MCF 10A (cell line): ENCODE results near the gene C1orf141. TPM values are rescaled to one million over a fixed set of nuclear protein-coding genes. Genes with fewer than 3 reads are reported as not detected.

ENCODE experiments used
- BruUV-seq: library from RNA; stranded (reverse); fragments of 400-500 nt; replicated peaks from 2 replicates; lab custom pipeline; 2021; lab: Mats Ljungman, UMichigan
- CTCF ChIA-PET: fragments of 300-600 bp; sonication (Branson Sonifier 250); formaldehyde crosslinking; extraction: SDS; loops from one replicate; lab custom pipeline; 2021; ENCODE audit warnings: antibody characterized with exemption, inconsistent platforms; lab: Yijun Ruan, JAX
- POLR2A ChIA-PET: fragments of 300-600, 350-650 bp; sonication (Branson Sonifier 250); formaldehyde crosslinking; extraction: SDS; loops from one replicate; lab custom pipeline; 2020; ENCODE audit warnings: antibody characterized with exemption, inconsistent platforms; lab: Yijun Ruan, JAX
- DNase-seq: peaks from one replicate; pipeline ENCODE4 v3.0.0-alpha.2; 2018; ENCODE audit not compliant: unreplicated experiment
- H3K27ac Mint-ChIP-seq: one replicate; pipeline ENCODE4 v1.8.0; 2022; ENCODE audit warnings: mild to moderate bottlenecking, low read depth, mixed read lengths; ENCODE audit not compliant: unreplicated experiment
- H3K27me3 Mint-ChIP-seq: one replicate; pipeline ENCODE4 v1.8.0; 2022; ENCODE audit warnings: mixed read lengths; ENCODE audit not compliant: insufficient read depth, unreplicated experiment
- H3K36me3 Mint-ChIP-seq: one replicate; pipeline ENCODE4 v1.8.0; 2022; ENCODE audit warnings: mild to moderate bottlenecking, moderate library complexity, mixed read lengths; ENCODE audit not compliant: insufficient read depth, unreplicated experiment
- H3K4me1 Mint-ChIP-seq: one replicate; pipeline ENCODE4 v1.8.0; 2022; ENCODE audit warnings: mixed read lengths; ENCODE audit not compliant: insufficient read depth, unreplicated experiment
- H3K4me3 Mint-ChIP-seq: one replicate; pipeline ENCODE4 v1.8.0; 2022; ENCODE audit warnings: mild to moderate bottlenecking, moderate library complexity, mixed read lengths; ENCODE audit not compliant: unreplicated experiment
- H3K9me3 Mint-ChIP-seq: one replicate; pipeline ENCODE4 v1.8.0; 2022; ENCODE audit warnings: mixed read lengths; ENCODE audit not compliant: unreplicated experiment
- intact Hi-C: fragments of 100-400 bp; cut with micrococcal nuclease; formaldehyde crosslinking; loops from 2 replicates; pipeline ENCODE4 v1.14.1; 2022
- total RNA-seq: library from RNA; stranded (reverse); gene quantifications from 2 replicates; pipeline ENCODE4 v1.2.3, GENCODE V29; 2022
- TF ChIP-seq, protein P1 (sequence below): fragments of 200-600 bp; IDR thresholded peaks from one replicate; pipeline ENCODE4 v1.8.0; 2022; ENCODE audit warnings: antibody characterized with exemption, mild to moderate bottlenecking; ENCODE audit not compliant: unreplicated experiment

C1orf141 gene
- total RNA-seq, 1 experiment from 2014 or later = not detected

GRCh38 chr1:67171978-67172377 lies 37.2 kb upstream of the C1orf141 start:
- ChIA-PET CTCF (interaction anchor here (0.7 to 3.9 kb wide), 3 partner anchors 19 to 41 kb away, joined by 3 to 21 read pairs (median 3); no protein-coding TSS in a partner anchor), POLR2A (no interaction called here)
- no peak overlapping the region for H3K4me3 Mint-ChIP-seq
- H3K9me3 Mint-ChIP-seq = no peaks in the 10 kb centered on the region
- no peaks in the 10 kb centered on the region for H3K4me1 Mint-ChIP-seq
- no peak overlapping the region for H3K27ac Mint-ChIP-seq
- H3K27me3 Mint-ChIP-seq = no peaks in the 10 kb centered on the region
- BruUV-seq = no TSS peak
- DNase-seq = no peak
- TF ChIP-seq, protein P1, sequence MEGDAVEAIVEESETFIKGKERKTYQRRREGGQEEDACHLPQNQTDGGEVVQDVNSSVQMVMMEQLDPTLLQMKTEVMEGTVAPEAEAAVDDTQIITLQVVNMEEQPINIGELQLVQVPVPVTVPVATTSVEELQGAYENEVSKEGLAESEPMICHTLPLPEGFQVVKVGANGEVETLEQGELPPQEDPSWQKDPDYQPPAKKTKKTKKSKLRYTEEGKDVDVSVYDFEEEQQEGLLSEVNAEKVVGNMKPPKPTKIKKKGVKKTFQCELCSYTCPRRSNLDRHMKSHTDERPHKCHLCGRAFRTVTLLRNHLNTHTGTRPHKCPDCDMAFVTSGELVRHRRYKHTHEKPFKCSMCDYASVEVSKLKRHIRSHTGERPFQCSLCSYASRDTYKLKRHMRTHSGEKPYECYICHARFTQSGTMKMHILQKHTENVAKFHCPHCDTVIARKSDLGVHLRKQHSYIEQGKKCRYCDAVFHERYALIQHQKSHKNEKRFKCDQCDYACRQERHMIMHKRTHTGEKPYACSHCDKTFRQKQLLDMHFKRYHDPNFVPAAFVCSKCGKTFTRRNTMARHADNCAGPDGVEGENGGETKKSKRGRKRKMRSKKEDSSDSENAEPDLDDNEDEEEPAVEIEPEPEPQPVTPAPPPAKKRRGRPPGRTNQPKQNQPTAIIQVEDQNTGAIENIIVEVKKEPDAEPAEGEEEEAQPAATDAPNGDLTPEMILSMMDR = no peak
- intact Hi-C loops = no loop called here
- H3K36me3 Mint-ChIP-seq = no peaks in the 10 kb centered on the region

DNA sequence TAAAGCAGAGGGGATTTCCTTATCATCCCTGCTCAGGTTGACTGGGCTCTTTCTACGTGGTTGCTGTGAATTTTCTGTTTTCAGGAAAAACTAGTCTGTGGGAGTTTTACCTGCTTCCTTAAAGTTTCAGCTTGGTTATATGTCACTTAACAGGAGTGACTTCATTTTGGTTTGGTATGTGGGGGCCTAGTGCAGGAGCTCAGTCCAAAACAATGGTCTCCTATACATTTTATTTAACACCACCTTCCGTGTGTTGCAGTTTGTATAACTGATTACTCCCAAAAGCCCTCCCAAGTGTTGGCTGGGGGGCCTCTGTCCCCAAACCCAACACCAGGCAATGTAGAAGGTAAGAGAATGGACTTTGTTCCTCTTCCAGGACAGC lies 36.8 kb upstream of the C1orf141 start:
- POLR2A ChIA-PET = no interaction called here
- H3K27ac Mint-ChIP-seq = no peak overlapping the region
- H3K27me3 Mint-ChIP-seq = no peaks in the 10 kb centered on the region
- no peaks in the 10 kb centered on the region for H3K4me1 Mint-ChIP-seq
- H3K36me3 Mint-ChIP-seq = no peaks in the 10 kb centered on the region
- TF ChIP-seq, protein P1 = no peak
- no peak overlapping the region for H3K4me3 Mint-ChIP-seq
- intact Hi-C loops = no loop called here
- no peak for DNase-seq
- no peaks in the 10 kb centered on the region for H3K9me3 Mint-ChIP-seq
- CTCF ChIA-PET = interaction anchor here (0.7 to 3.9 kb wide), 3 partner anchors 19 to 41 kb away, joined by 3 to 21 read pairs (median 3); no protein-coding TSS in a partner anchor
- BruUV-seq = no TSS peak

DNA sequence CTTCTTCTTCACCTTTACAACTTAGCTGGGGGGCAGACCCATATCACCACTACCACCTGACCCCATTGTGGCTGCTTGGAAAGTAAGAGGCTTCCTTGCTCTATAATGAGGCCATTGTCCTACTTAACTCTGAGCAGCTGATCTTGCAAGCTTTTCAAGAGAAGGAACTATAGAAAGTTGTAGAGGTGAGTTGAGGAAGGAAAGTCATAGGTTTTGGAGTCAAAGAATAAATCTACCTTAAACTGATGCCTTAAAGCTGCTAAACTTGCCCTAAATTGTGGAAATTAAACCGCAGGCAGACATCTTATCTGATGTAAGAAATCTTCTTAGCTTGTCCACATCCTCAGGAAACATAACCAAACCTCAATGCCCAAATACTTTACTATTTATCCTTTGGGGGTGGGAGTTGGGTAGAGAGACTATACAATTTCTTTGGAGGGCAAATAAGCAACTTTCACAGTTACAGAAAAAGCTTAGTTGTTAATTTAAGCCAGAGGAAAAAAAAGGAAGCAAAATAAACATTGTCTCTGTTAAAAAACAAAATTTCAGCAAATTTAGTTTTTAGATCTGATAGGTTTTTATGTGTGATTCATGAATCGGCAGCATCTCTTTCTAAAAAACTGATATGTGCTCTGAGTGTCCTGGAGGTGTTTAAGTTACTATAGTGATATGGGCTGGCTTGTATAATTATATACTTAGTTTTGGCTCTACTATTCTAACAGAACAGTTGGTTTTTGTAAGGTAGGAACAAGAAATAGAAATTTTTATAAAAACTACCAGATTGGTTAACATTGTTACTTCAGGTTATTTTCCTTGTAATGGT lies 36.2 kb upstream of the C1orf141 start:
- no peak overlapping the region for H3K4me3 Mint-ChIP-seq
- no peaks in the 10 kb centered on the region for H3K36me3 Mint-ChIP-seq
- TF ChIP-seq, protein P1 = no peak
- no peaks in the 10 kb centered on the region for H3K4me1 Mint-ChIP-seq
- no peaks in the 10 kb centered on the region for H3K9me3 Mint-ChIP-seq
- ChIA-PET CTCF (interaction anchor here (0.6 to 3.9 kb wide), 2 partner anchors 42 to 68 kb away, joined by 3 to 21 read pairs; no protein-coding TSS in a partner anchor), POLR2A (interaction anchor here (1.0 kb wide), 1 partner anchor 22 kb away, joined by 3 read pairs; no protein-coding TSS in a partner anchor)
- H3K27me3 Mint-ChIP-seq = no peaks in the 10 kb centered on the region
- H3K27ac Mint-ChIP-seq = no peak overlapping the region
- no peak for DNase-seq
- no TSS peak for BruUV-seq
- intact Hi-C loops = no loop called here

GRCh38 chr1:67169932-67170331 lies 35.2 kb upstream of the C1orf141 start:
- Mint-ChIP-seq H3K27ac (no peak overlapping the region), H3K9me3 (peaks cover 6% of the 10 kb centered on the region), H3K27me3 (no peaks in the 10 kb centered on the region), H3K4me3 (no peak overlapping the region), H3K36me3 (no peaks in the 10 kb centered on the region), H3K4me1 (no peaks in the 10 kb centered on the region)
- TF ChIP-seq, protein P1 = no peak
- ChIA-PET CTCF (interaction anchor here (0.5 to 3.9 kb wide), 3 partner anchors 24 to 67 kb away, joined by 3 to 21 read pairs (median 3); no protein-coding TSS in a partner anchor), POLR2A (interaction anchor here (1.0 kb wide), 1 partner anchor 21 kb away, joined by 3 read pairs; no protein-coding TSS in a partner anchor)
- DNase-seq = no peak
- intact Hi-C loops = no loop called here
- no TSS peak for BruUV-seq
